Activated naive CD8-positive, alpha-beta T cell treated with anti-CD3 and anti-CD28 coated beads, Interleukin-2, amount 50 U/mL, for 24 hours (primary cell): ENCODE data around the gene KANSL1.

ENCODE experiments used
- ATAC-seq: fragments of 150-1000 bp; cut with Tn5 transposase; one replicate; pipeline ENCODE4 v1.10.0; 2021
- DNase-seq: peaks from one replicate; pipeline ENCODE4 v3.0.0; 2021
- H3K27ac Mint-ChIP-seq: one replicate; pipeline ENCODE4 v1.8.0; 2021; ENCODE audit warnings: mild to moderate bottlenecking, mixed read lengths
- H3K27me3 Mint-ChIP-seq: one replicate; pipeline ENCODE4 v1.8.0; 2021; ENCODE audit warnings: mixed read lengths
- H3K36me3 Mint-ChIP-seq: one replicate; pipeline ENCODE4 v1.8.0; 2021; ENCODE audit warnings: low read depth, mixed read lengths
- H3K4me1 Mint-ChIP-seq: one replicate; pipeline ENCODE4 v1.8.0; 2021; ENCODE audit warnings: mixed read lengths
- H3K4me3 Mint-ChIP-seq: one replicate; pipeline ENCODE4 v1.8.0; 2021; ENCODE audit warnings: mild to moderate bottlenecking, moderate library complexity, mixed read lengths
- H3K9me3 Mint-ChIP-seq: one replicate; pipeline ENCODE4 v1.8.0; 2021; ENCODE audit warnings: mixed read lengths

KANSL1 gene

GRCh38 chr17:46167267-46167666, 26.0 kb downstream of the KANSL1 start:
- DNase-seq (no peak), ATAC-seq (no peak)
- Mint-ChIP-seq H3K4me3 (no peak overlapping the region), H3K36me3 (peaks cover 51% of the 10 kb centered on the region), H3K27me3 (no peaks in the 10 kb centered on the region), H3K27ac (no peak overlapping the region), H3K4me1 (peaks cover 90% of the 10 kb centered on the region), H3K9me3 (no peaks in the 10 kb centered on the region)

GRCh38 chr17:46166692-46167249, 26.5 kb downstream of the KANSL1 start:
- H3K27ac Mint-ChIP-seq: no peak overlapping the region
- ATAC-seq (no peak), DNase-seq (no peak)
- no peaks in the 10 kb centered on the region for H3K9me3 Mint-ChIP-seq
- H3K36me3 Mint-ChIP-seq: peaks cover 48% of the 10 kb centered on the region
- H3K27me3 Mint-ChIP-seq: no peaks in the 10 kb centered on the region
- H3K4me1 Mint-ChIP-seq: peaks cover 89% of the 10 kb centered on the region
- no peak overlapping the region for H3K4me3 Mint-ChIP-seq

- ATAC-seq (no peak), DNase-seq (no peak)
- Mint-ChIP-seq H3K27me3 (no peaks in the 10 kb centered on the region), H3K4me1 (peaks cover 89% of the 10 kb centered on the region), H3K4me3 (no peak overlapping the region), H3K36me3 (peaks cover 25% of the 10 kb centered on the region), H3K9me3 (no peaks in the 10 kb centered on the region), H3K27ac (peak overlapping the region; percentile 3)
Observed at GRCh38 chr17:46163929-46164594, 29.2 kb downstream of the KANSL1 start.

GRCh38 chr17:46163316-46163715, 29.9 kb downstream of the KANSL1 start:
- H3K36me3 Mint-ChIP-seq: peaks cover 22% of the 10 kb centered on the region
- no peak overlapping the region for H3K4me3 Mint-ChIP-seq
- no peaks in the 10 kb centered on the region for H3K27me3 Mint-ChIP-seq
- DNase-seq: no peak
- no peaks in the 10 kb centered on the region for H3K9me3 Mint-ChIP-seq
- ATAC-seq: no peak
- H3K27ac Mint-ChIP-seq: no peak overlapping the region
- peaks cover 90% of the 10 kb centered on the region for H3K4me1 Mint-ChIP-seq

- Mint-ChIP-seq H3K4me3 (no peak overlapping the region), H3K27ac (no peak overlapping the region)
- ATAC-seq: no peak
Observed at GRCh38 chr17:46162866-46163265, 30.4 kb downstream of the KANSL1 start.

GRCh38 chr17:46160169-46160568, 33.1 kb downstream of the KANSL1 start:
- H3K9me3 Mint-ChIP-seq: no peaks in the 10 kb centered on the region
- H3K4me3 Mint-ChIP-seq: no peak overlapping the region
- ATAC-seq (no peak), DNase-seq (no peak)
- peak overlapping the region; percentile 23 for H3K27ac Mint-ChIP-seq
- H3K4me1 Mint-ChIP-seq: peaks cover 97% of the 10 kb centered on the region
- peaks cover 17% of the 10 kb centered on the region for H3K36me3 Mint-ChIP-seq
- no peaks in the 10 kb centered on the region for H3K27me3 Mint-ChIP-seq

More at GRCh38 chr17:46162866-46163265, 30.4 kb downstream of the KANSL1 start:
- H3K4me1 Mint-ChIP-seq: peaks cover 91% of the 10 kb centered on the region
- H3K9me3 Mint-ChIP-seq: no peaks in the 10 kb centered on the region
- DNase-seq: no peak
- peaks cover 19% of the 10 kb centered on the region for H3K36me3 Mint-ChIP-seq
- H3K27me3 Mint-ChIP-seq: no peaks in the 10 kb centered on the region

- DNase-seq: no peak
- H3K9me3 Mint-ChIP-seq: no peaks in the 10 kb centered on the region
- H3K4me1 Mint-ChIP-seq: peaks cover 98% of the 10 kb centered on the region
- H3K36me3 Mint-ChIP-seq: peaks cover 17% of the 10 kb centered on the region
- no peak overlapping the region for H3K4me3 Mint-ChIP-seq
- no peak overlapping the region for H3K27ac Mint-ChIP-seq
- ATAC-seq: no peak
- H3K27me3 Mint-ChIP-seq: no peaks in the 10 kb centered on the region
Observed at GRCh38 chr17:46159686-46160085, 33.5 kb downstream of the KANSL1 start.

- DNase-seq (no peak), ATAC-seq (no peak)
- no peak overlapping the region for H3K4me3 Mint-ChIP-seq
- peaks cover 17% of the 10 kb centered on the region for H3K36me3 Mint-ChIP-seq
- peak overlapping the region; percentile 11 for H3K27ac Mint-ChIP-seq
- H3K27me3 Mint-ChIP-seq: no peaks in the 10 kb centered on the region
- peaks cover 98% of the 10 kb centered on the region for H3K4me1 Mint-ChIP-seq
- no peaks in the 10 kb centered on the region for H3K9me3 Mint-ChIP-seq
Observed at GRCh38 chr17:46158323-46159296, 34.6 kb downstream of the KANSL1 start.

GRCh38 chr17:46157443-46158062, 35.7 kb downstream of the KANSL1 start:
- Mint-ChIP-seq H3K27me3 (no peaks in the 10 kb centered on the region), H3K4me1 (peaks cover 96% of the 10 kb centered on the region), H3K27ac (peak overlapping the region; percentile 90), H3K4me3 (no peak overlapping the region), H3K36me3 (peaks cover 14% of the 10 kb centered on the region), H3K9me3 (no peaks in the 10 kb centered on the region)
- no peak for ATAC-seq
- no peak for DNase-seq

GRCh38 chr17:46154151-46154816, 38.9 kb downstream of the KANSL1 start:
- peak overlapping the region; percentile 27 for H3K4me3 Mint-ChIP-seq
- H3K36me3 Mint-ChIP-seq: peaks cover 20% of the 10 kb centered on the region
- H3K4me1 Mint-ChIP-seq: peaks cover 93% of the 10 kb centered on the region
- DNase-seq (peak; percentile 41), ATAC-seq (no peak)
- H3K9me3 Mint-ChIP-seq: no peaks in the 10 kb centered on the region
- H3K27me3 Mint-ChIP-seq: no peaks in the 10 kb centered on the region
- H3K27ac Mint-ChIP-seq: peak overlapping the region; percentile 85

GRCh38 chr17:46152423-46152822, 40.8 kb downstream of the KANSL1 start:
- H3K4me3 Mint-ChIP-seq: no peak overlapping the region
- peaks cover 93% of the 10 kb centered on the region for H3K4me1 Mint-ChIP-seq
- DNase-seq (no peak), ATAC-seq (no peak)
- no peaks in the 10 kb centered on the region for H3K27me3 Mint-ChIP-seq
- H3K9me3 Mint-ChIP-seq: no peaks in the 10 kb centered on the region
- peaks cover 25% of the 10 kb centered on the region for H3K36me3 Mint-ChIP-seq
- peak overlapping the region; percentile 48 for H3K27ac Mint-ChIP-seq

GRCh38 chr17:46151762-46152161, 41.5 kb downstream of the KANSL1 start:
- Mint-ChIP-seq H3K27ac (no peak overlapping the region), H3K27me3 (no peaks in the 10 kb centered on the region), H3K9me3 (no peaks in the 10 kb centered on the region), H3K4me3 (no peak overlapping the region), H3K4me1 (peaks cover 93% of the 10 kb centered on the region), H3K36me3 (peaks cover 28% of the 10 kb centered on the region)
- ATAC-seq (no peak), DNase-seq (no peak)

GRCh38 chr17:46150216-46150963, 42.8 kb downstream of the KANSL1 start:
- peak overlapping the region; percentile 1 for H3K27ac Mint-ChIP-seq
- H3K9me3 Mint-ChIP-seq: no peaks in the 10 kb centered on the region
- ATAC-seq: no peak
- H3K27me3 Mint-ChIP-seq: no peaks in the 10 kb centered on the region
- H3K4me1 Mint-ChIP-seq: peaks cover 92% of the 10 kb centered on the region
- no peak overlapping the region for H3K4me3 Mint-ChIP-seq
- H3K36me3 Mint-ChIP-seq: peaks cover 26% of the 10 kb centered on the region
- no peak for DNase-seq
